HepG2 (cell line): ENCODE results near the gene LRIG1. TPM values are rescaled to one million over a fixed set of nuclear protein-coding genes. Genes with fewer than 3 reads are reported as not detected.

ENCODE experiments used
- CC2D1A ChIP-seq: sonication (generic); formaldehyde crosslinking; IDR thresholded peaks from 2 replicates; pipeline ENCODE4 v1.8.1; 2023; ENCODE audit warnings: mild to moderate bottlenecking, missing genetic modification reagents
- EZH2 ChIP-seq: conservative IDR thresholded peaks from 2 replicates; pipeline ENCODE4 v1.6.1; 2012; ENCODE audit warnings: mild to moderate bottlenecking, low read depth, low read length, moderate library complexity
- HNF4A ChIP-seq: sonication (generic); formaldehyde crosslinking; IDR thresholded peaks from 2 replicates; pipeline ENCODE4 v1.4.0; 2020; ENCODE audit warnings: missing genetic modification reagents
- HOXA9 ChIP-seq: sonication (generic); formaldehyde crosslinking; IDR thresholded peaks from 2 replicates; pipeline ENCODE4 v1.8.1; 2022; ENCODE audit warnings: missing genetic modification reagents, mild to moderate bottlenecking, moderate library complexity, borderline replicate concordance
- NFE2L1 ChIP-seq: sonication (generic); formaldehyde crosslinking; IDR thresholded peaks from 2 replicates; pipeline ENCODE4 v1.4.0; 2020; ENCODE audit warnings: missing genetic modification reagents, mild to moderate bottlenecking, borderline replicate concordance
- PAWR ChIP-seq: sonication (generic); formaldehyde crosslinking; IDR thresholded peaks from 2 replicates; pipeline ENCODE4 v1.4.0; 2020; ENCODE audit warnings: missing genetic modification reagents, mild to moderate bottlenecking, borderline replicate concordance
- RFXANK ChIP-seq: IDR thresholded peaks from 2 replicates; pipeline ENCODE4 v1.6.1; 2016
- SOX6 ChIP-seq, 2 experiments: fragments of 450-650 bp in 1 of 2; sonication (generic) in 1 of 2; formaldehyde crosslinking in 1 of 2; IDR thresholded peaks; 2 replicates each; pipeline versions ENCODE4 v1.4.0 to v1.6.1; 2017 to 2020; ENCODE audit warnings: antibody characterized with exemption in 1 of 2, mild to moderate bottlenecking in 1 of 2, missing genetic modification reagents in 1 of 2
- TBX3 ChIP-seq: fragments of 450-650 bp; IDR thresholded peaks from 2 replicates; pipeline ENCODE4 v1.6.1; 2017; ENCODE audit warnings: antibody characterized with exemption, mild to moderate bottlenecking, inconsistent platforms, borderline replicate concordance
- TCF7 ChIP-seq: sonication (generic); IDR thresholded peaks from 2 replicates; pipeline ENCODE4 v1.6.1; 2016; ENCODE audit warnings: antibody characterized with exemption, low read depth
- WIZ ChIP-seq: sonication (generic); formaldehyde crosslinking; IDR thresholded peaks from 2 replicates; pipeline ENCODE4 v1.5.1; 2020; ENCODE audit warnings: mild to moderate bottlenecking, missing genetic modification reagents
- ZBTB7A ChIP-seq: sonication (generic); formaldehyde crosslinking; IDR thresholded peaks from 2 replicates; pipeline ENCODE4 v1.8.0; 2022; ENCODE audit warnings: mild to moderate bottlenecking, missing genetic modification reagents
- ZFP37 ChIP-seq: sonication (generic); formaldehyde crosslinking; IDR thresholded peaks from 2 replicates; pipeline ENCODE4 v1.4.0; 2020; ENCODE audit warnings: missing genetic modification reagents, borderline replicate concordance
- ZFP82 ChIP-seq: sonication (generic); formaldehyde crosslinking; IDR thresholded peaks from 2 replicates; pipeline ENCODE4 v1.5.1; 2020; ENCODE audit warnings: mild to moderate bottlenecking, missing genetic modification reagents, borderline replicate concordance
- ZNF143 ChIP-seq: sonication (generic); formaldehyde crosslinking; IDR thresholded peaks from 2 replicates; pipeline ENCODE4 v1.4.0; 2020; ENCODE audit warnings: missing genetic modification reagents
- ZNF337 ChIP-seq: sonication (generic); formaldehyde crosslinking; IDR thresholded peaks from 2 replicates; pipeline ENCODE4 v1.5.1; 2020; ENCODE audit warnings: missing genetic modification reagents, low read depth, mild to moderate bottlenecking, borderline replicate concordance
- ZNF432 ChIP-seq: sonication (generic); formaldehyde crosslinking; IDR thresholded peaks from 2 replicates; pipeline ENCODE4 v1.5.0; 2020; ENCODE audit warnings: missing genetic modification reagents, mild to moderate bottlenecking, borderline replicate concordance
- ZNF614 ChIP-seq: IDR thresholded peaks from 2 replicates; pipeline ENCODE4 v1.6.1; 2018; ENCODE audit warnings: missing biosample characterization, missing genetic modification reagents, inconsistent platforms, borderline replicate concordance
- ZSCAN21 ChIP-seq: sonication (generic); formaldehyde crosslinking; IDR thresholded peaks from 2 replicates; pipeline ENCODE4 v1.8.0; 2022; ENCODE audit warnings: mild to moderate bottlenecking, missing genetic modification reagents, moderate library complexity, borderline replicate concordance
- ZSCAN22 ChIP-seq: sonication (generic); formaldehyde crosslinking; IDR thresholded peaks from 2 replicates; pipeline ENCODE4 v1.4.0; 2020; ENCODE audit warnings: mild to moderate bottlenecking, missing genetic modification reagents
- polyA plus RNA-seq, 8 experiments: library from polyadenylated mRNA; depleted of rRNA in 3 of 8; stranded (reverse) in 7 of 8; unstranded in 1 of 8; fragments of >200 nt; fragmentation: Illumina TruSeq in 4 of 8; extraction: Trizol in 4 of 8; gene quantifications; 2 replicates each; pipeline versions ENCODE4 v1.2.1 to v1.2.3, GENCODE V29; 2011 to 2016; ENCODE audit warnings: low read depth in 4 of 8, missing spikeins in 1 of 8, mixed read lengths in 1 of 8; ENCODE audit not compliant: insufficient read depth in 1 of 8
- total RNA-seq, 5 experiments: library from RNA; depleted of rRNA; stranded (reverse); fragments of >200 nt; fragmentation: Illumina TruSeq; extraction: Trizol; gene quantifications; 2 replicates each; pipeline ENCODE4 v1.2.3, GENCODE V29; 2016; ENCODE audit warnings: low read depth in 1 of 5
- TF ChIP-seq, protein P1 (sequence below): sonication (generic); formaldehyde crosslinking; conservative IDR thresholded peaks from 2 replicates; pipeline ENCODE4 v1.4.0; 2020; ENCODE audit warnings: mild to moderate bottlenecking, missing genetic modification reagents, moderate library complexity
- TF ChIP-seq, protein P2 (sequence below): sonication (generic); formaldehyde crosslinking; IDR thresholded peaks from 2 replicates; pipeline ENCODE4 v1.5.0; 2020; ENCODE audit warnings: missing genetic modification reagents, mild to moderate bottlenecking, borderline replicate concordance
- TF ChIP-seq, protein P3 (sequence below): sonication (generic); formaldehyde crosslinking; IDR thresholded peaks from 2 replicates; pipeline ENCODE4 v1.4.0; 2020; ENCODE audit warnings: missing genetic modification reagents, mild to moderate bottlenecking, borderline replicate concordance
- TF ChIP-seq, protein P4 (sequence below): sonication (generic); formaldehyde crosslinking; IDR thresholded peaks from 2 replicates; pipeline ENCODE4 v1.4.0; 2020; ENCODE audit warnings: mild to moderate bottlenecking, missing genetic modification reagents

LRIG1 gene
- total and polyA plus RNA-seq, 2 of the 13 experiments (the other 11 are each of a cell fraction or from before 2014, with no cell fraction given): 17.8 to 24.8 TPM

DNA sequence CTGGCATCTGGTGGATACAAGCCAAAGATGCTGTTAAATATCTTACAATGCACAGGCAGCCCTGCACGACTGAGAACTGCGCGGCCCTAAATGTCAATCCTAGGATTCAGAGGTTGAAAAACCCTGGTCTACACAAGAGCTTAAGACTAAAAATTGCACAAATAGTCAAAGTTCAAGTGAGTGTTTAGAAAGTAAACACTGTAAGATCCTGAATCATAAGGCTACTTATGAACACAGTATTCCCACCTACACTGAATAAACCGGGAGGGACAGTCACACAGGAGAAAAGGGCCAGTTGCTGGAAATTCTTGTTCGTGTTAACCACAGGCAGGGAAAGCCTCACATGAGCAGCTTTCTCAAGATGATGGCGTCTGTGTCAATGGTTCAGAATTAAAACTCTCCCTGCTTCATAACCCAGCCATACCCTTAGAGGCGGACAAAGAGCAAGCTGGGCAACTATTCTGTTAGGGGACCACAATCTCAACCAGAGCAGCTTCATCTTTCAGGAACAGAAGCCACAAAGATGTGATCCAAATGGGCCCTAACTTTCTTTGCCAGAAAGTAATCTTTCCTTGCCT, 37.7 kb downstream of the LRIG1 start (continued):
- TF ChIP-seq, protein P1, sequence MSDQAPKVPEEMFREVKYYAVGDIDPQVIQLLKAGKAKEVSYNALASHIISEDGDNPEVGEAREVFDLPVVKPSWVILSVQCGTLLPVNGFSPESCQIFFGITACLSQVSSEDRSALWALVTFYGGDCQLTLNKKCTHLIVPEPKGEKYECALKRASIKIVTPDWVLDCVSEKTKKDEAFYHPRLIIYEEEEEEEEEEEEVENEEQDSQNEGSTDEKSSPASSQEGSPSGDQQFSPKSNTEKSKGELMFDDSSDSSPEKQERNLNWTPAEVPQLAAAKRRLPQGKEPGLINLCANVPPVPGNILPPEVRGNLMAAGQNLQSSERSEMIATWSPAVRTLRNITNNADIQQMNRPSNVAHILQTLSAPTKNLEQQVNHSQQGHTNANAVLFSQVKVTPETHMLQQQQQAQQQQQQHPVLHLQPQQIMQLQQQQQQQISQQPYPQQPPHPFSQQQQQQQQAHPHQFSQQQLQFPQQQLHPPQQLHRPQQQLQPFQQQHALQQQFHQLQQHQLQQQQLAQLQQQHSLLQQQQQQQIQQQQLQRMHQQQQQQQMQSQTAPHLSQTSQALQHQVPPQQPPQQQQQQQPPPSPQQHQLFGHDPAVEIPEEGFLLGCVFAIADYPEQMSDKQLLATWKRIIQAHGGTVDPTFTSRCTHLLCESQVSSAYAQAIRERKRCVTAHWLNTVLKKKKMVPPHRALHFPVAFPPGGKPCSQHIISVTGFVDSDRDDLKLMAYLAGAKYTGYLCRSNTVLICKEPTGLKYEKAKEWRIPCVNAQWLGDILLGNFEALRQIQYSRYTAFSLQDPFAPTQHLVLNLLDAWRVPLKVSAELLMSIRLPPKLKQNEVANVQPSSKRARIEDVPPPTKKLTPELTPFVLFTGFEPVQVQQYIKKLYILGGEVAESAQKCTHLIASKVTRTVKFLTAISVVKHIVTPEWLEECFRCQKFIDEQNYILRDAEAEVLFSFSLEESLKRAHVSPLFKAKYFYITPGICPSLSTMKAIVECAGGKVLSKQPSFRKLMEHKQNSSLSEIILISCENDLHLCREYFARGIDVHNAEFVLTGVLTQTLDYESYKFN (CRISPR knock-in tag): peak; percentile 94
- TF ChIP-seq PAWR (CRISPR knock-in tag) (no peak), CC2D1A (CRISPR knock-in tag) (0 out of 2 replicates have a peak, but pooled peaks have one; percentile 11), EZH2 (no peak), ZNF143 (no peak), TBX3 (no peak), SOX6 (IDR thresholded peaks at IDR 0.05) (no peak), SOX6 (CRISPR knock-in tag; IDR thresholded peaks at IDR 0.05) (peak; percentile 73), ZNF614 (CRISPR knock-in tag) (peak; percentile 66; the same call in 1 of the 2 replicates), HOXA9 (no peak), ZSCAN21 (CRISPR knock-in tag) (no peak), NFE2L1 (CRISPR knock-in tag) (no peak), HNF4A (peak; percentile 94), ZSCAN22 (no peak), ZNF337 (no peak), ZNF432 (no peak), TCF7 (peak; percentile 53), RFXANK (CRISPR knock-in tag) (peak; percentile 66; the same call in 1 of the 2 replicates), ZBTB7A (CRISPR knock-in tag) (no peak; the same call in 1 of the 2 replicates), WIZ (CRISPR knock-in tag) (no peak), ZFP37 (CRISPR knock-in tag) (peak; percentile 62; the same call in 1 of the 2 replicates), ZFP82 (peak; percentile 89; the same call in 1 of the 2 replicates)
- TF ChIP-seq, protein P2, sequence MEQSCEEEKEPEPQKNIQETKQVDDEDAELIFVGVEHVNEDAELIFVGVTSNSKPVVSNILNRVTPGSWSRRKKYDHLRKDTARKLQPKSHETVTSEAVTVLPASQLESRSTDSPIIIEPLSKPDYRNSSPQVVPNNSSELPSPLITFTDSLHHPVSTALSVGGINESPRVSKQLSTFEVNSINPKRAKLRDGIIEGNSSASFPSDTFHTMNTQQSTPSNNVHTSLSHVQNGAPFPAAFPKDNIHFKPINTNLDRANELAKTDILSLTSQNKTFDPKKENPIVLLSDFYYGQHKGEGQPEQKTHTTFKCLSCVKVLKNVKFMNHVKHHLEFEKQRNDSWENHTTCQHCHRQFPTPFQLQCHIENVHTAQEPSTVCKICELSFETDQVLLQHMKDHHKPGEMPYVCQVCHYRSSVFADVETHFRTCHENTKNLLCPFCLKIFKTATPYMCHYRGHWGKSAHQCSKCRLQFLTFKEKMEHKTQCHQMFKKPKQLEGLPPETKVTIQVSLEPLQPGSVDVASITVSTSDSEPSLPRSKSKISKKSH: no peak
- TF ChIP-seq, protein P3, sequence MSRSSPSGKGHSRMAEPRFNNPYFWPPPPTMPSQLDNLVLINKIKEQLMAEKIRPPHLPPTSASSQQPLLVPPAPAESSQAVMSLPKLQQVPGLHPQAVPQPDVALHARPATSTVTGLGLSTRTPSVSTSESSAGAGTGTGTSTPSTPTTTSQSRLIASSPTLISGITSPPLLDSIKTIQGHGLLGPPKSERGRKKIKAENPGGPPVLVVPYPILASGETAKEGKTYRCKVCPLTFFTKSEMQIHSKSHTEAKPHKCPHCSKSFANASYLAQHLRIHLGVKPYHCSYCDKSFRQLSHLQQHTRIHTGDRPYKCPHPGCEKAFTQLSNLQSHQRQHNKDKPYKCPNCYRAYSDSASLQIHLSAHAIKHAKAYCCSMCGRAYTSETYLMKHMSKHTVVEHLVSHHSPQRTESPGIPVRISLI (CRISPR knock-in tag): no peak; the same call in 1 of the 2 replicates
- TF ChIP-seq, protein P4, sequence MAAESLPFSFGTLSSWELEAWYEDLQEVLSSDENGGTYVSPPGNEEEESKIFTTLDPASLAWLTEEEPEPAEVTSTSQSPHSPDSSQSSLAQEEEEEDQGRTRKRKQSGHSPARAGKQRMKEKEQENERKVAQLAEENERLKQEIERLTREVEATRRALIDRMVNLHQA (CRISPR knock-in tag): no peak
